ENCODE results near the gene LRRK2.
"Not testable (repeated sequence)": the region's sequence is repeated elsewhere in the genome, so short reads cannot be mapped to it uniquely, and the experiment has no call there.

Gene LRRK2

GRCh38 chr12:40224439-40225291, at the start of gene LRRK2:
Gene LRRK2 (plus strand): TSS chr12:40224997. CDS start chr12:40225132, 135 bp downstream.
- no peak for DNase-seq (ENCODE audit: low spot score)

GRCh38 chr12:40175045-40175444, 49.8 kb upstream of the LRRK2 start:
- DNase-seq (ENCODE audit: low spot score) = no peak

- DNase-seq (ENCODE audit: low spot score) = no peak
Measured at GRCh38 chr12:40175489-40175888, 49.3 kb upstream of the LRRK2 start.

- DNase-seq (ENCODE audit: low spot score) = no peak
Measured at GRCh38 chr12:40178701-40179100, 46.1 kb upstream of the LRRK2 start.

- DNase-seq (ENCODE audit: low spot score) = no peak
Measured at GRCh38 chr12:40181490-40181889, 43.3 kb upstream of the LRRK2 start.

- DNase-seq (ENCODE audit: low spot score) = no peak
Measured at GRCh38 chr12:40183715-40184114, 41.1 kb upstream of the LRRK2 start.

- DNase-seq (ENCODE audit: low spot score) = no peak
Measured at GRCh38 chr12:40184493-40185302, 40.1 kb upstream of the LRRK2 start.

GRCh38 chr12:40185303-40185693, 39.5 kb upstream of the LRRK2 start:
- DNase-seq (ENCODE audit: low spot score) = no peak

GRCh38 chr12:40188558-40189320, 36.1 kb upstream of the LRRK2 start:
- DNase-seq (ENCODE audit: low spot score) = no peak

GRCh38 chr12:40192704-40193255, 32.0 kb upstream of the LRRK2 start:
- DNase-seq (ENCODE audit: low spot score) = no peak

GRCh38 chr12:40194846-40195245, 30.0 kb upstream of the LRRK2 start:
- DNase-seq (ENCODE audit: low spot score) = no peak

- no peak for DNase-seq (ENCODE audit: low spot score)
Measured at GRCh38 chr12:40197590-40197989, 27.2 kb upstream of the LRRK2 start.

- DNase-seq (ENCODE audit: low spot score) = no peak
Measured at GRCh38 chr12:40198601-40199000, 26.2 kb upstream of the LRRK2 start.

- DNase-seq (ENCODE audit: low spot score) = no peak
Measured at GRCh38 chr12:40202095-40203059, 22.4 kb upstream of the LRRK2 start.

GRCh38 chr12:40203060-40203430, 21.8 kb upstream of the LRRK2 start:
- no peak for DNase-seq (ENCODE audit: low spot score)

- DNase-seq (ENCODE audit: low spot score) = no peak
Measured at GRCh38 chr12:40204337-40204736, 20.5 kb upstream of the LRRK2 start.

- DNase-seq (ENCODE audit: low spot score) = no peak
Measured at GRCh38 chr12:40207551-40207950, 17.2 kb upstream of the LRRK2 start.

- no peak for DNase-seq (ENCODE audit: low spot score)
Measured at GRCh38 chr12:40208707-40209446, 15.9 kb upstream of the LRRK2 start.

- DNase-seq (ENCODE audit: low spot score) = no peak
Measured at GRCh38 chr12:40209886-40210285, 14.9 kb upstream of the LRRK2 start.

GRCh38 chr12:40211186-40211585, 13.6 kb upstream of the LRRK2 start:
- DNase-seq (ENCODE audit: low spot score) = not testable (repeated sequence)
